ENCODE results near the gene KIDINS220. TPM values are rescaled to one million over a fixed set of nuclear protein-coding genes. Genes with fewer than 3 reads are reported as not detected.

Gene KIDINS220
- total RNA-seq, 2 experiments from 2014 or later: 22.3 to 22.8 TPM

DNA sequence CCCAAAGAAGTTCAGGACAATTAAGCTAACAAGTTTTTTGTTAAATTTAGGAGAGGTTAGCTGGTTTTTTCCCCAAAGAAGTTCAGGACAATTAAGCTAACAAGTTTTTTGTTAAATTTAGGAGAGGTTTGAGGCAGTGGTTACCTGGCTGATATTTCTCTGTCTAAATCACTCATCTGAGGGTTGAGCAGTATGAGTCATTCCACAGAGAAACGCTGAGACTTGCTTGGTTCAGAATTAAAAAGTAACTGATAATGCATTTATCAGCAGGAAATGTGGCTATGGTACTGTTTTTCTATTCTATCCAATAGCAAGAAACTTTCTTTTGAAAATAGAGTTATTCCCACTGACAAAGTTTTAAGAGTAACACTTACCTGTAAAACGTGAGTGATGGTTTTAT lies 22.8 kb upstream of the KIDINS220 start:
- Mint-ChIP-seq H3K4me1 (no peaks in the 10 kb centered on the region), H3K27ac (no peak overlapping the region), H3K27me3 (no peaks in the 10 kb centered on the region), H3K4me3 (no peak overlapping the region), H3K36me3 (no peaks in the 10 kb centered on the region), H3K9me3 (no peaks in the 10 kb centered on the region)
- DNase-seq: no peak

DNA sequence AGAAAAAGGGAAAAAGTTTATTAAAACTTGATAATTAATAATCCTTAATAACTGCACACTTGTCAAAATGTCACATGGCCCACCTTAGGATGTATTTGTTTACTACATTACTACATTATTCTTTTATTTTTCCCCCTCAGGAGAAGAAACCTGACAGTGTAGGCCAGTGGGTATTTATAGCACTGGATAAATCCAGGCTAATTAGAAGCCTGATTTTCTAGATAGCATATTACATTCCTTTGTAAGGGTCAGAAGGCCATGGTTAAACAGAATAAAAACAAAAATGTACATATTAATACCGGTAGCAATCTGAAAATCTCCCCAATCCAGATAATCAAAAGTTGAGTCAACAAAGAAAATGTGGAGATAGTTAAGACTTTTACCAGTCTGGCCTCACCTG lies 21.5 kb upstream of the KIDINS220 start:
- no peak overlapping the region for H3K27ac Mint-ChIP-seq
- H3K9me3 Mint-ChIP-seq: no peaks in the 10 kb centered on the region
- H3K36me3 Mint-ChIP-seq: no peaks in the 10 kb centered on the region
- no peaks in the 10 kb centered on the region for H3K4me1 Mint-ChIP-seq
- no peak overlapping the region for H3K4me3 Mint-ChIP-seq
- no peak for DNase-seq
- no peaks in the 10 kb centered on the region for H3K27me3 Mint-ChIP-seq

- no peaks in the 10 kb centered on the region for H3K36me3 Mint-ChIP-seq
- no peak overlapping the region for H3K27ac Mint-ChIP-seq
- H3K4me1 Mint-ChIP-seq: no peaks in the 10 kb centered on the region
- DNase-seq: no peak
- no peaks in the 10 kb centered on the region for H3K9me3 Mint-ChIP-seq
- no peak overlapping the region for H3K4me3 Mint-ChIP-seq
- no peaks in the 10 kb centered on the region for H3K27me3 Mint-ChIP-seq
Observed at GRCh38 chr2:8858264-8858663, 20.9 kb upstream of the KIDINS220 start.

- Mint-ChIP-seq H3K4me3 (no peak overlapping the region), H3K27ac (no peak overlapping the region), H3K27me3 (no peaks in the 10 kb centered on the region), H3K9me3 (no peaks in the 10 kb centered on the region), H3K36me3 (no peaks in the 10 kb centered on the region), H3K4me1 (no peaks in the 10 kb centered on the region)
- no peak for DNase-seq
Observed at GRCh38 chr2:8857709-8858108, 20.3 kb upstream of the KIDINS220 start.

GRCh38 chr2:8856176-8856575 lies 18.8 kb upstream of the KIDINS220 start:
- no peaks in the 10 kb centered on the region for H3K36me3 Mint-ChIP-seq
- no peak for DNase-seq
- H3K4me3 Mint-ChIP-seq: no peak overlapping the region
- no peak overlapping the region for H3K27ac Mint-ChIP-seq
- peaks cover 5% of the 10 kb centered on the region for H3K27me3 Mint-ChIP-seq
- no peaks in the 10 kb centered on the region for H3K9me3 Mint-ChIP-seq
- H3K4me1 Mint-ChIP-seq: no peaks in the 10 kb centered on the region

DNA sequence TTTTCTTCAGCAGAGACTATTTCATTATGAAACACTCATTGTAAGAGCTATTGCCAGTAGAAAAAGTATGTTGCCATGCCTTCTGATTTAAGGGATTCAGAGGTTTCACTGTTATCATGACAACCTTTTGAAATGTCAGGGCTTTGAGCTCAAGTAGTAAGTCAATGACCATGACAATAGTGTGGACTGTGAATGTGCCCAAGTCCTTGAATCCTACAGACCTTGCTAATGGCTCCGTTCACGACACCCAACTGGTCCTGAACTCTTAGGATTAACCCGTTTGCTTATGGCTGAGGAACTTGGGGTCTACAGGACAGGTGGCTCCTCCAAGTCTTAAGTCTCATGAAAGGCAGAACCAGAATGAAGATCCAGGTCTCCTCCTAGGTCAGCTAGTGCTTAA lies 17.6 kb upstream of the KIDINS220 start:
- no peak for DNase-seq
- no peaks in the 10 kb centered on the region for H3K9me3 Mint-ChIP-seq
- no peaks in the 10 kb centered on the region for H3K36me3 Mint-ChIP-seq
- no peak overlapping the region for H3K4me3 Mint-ChIP-seq
- H3K4me1 Mint-ChIP-seq: no peaks in the 10 kb centered on the region
- peaks cover 7% of the 10 kb centered on the region for H3K27me3 Mint-ChIP-seq
- H3K27ac Mint-ChIP-seq: no peak overlapping the region

DNA sequence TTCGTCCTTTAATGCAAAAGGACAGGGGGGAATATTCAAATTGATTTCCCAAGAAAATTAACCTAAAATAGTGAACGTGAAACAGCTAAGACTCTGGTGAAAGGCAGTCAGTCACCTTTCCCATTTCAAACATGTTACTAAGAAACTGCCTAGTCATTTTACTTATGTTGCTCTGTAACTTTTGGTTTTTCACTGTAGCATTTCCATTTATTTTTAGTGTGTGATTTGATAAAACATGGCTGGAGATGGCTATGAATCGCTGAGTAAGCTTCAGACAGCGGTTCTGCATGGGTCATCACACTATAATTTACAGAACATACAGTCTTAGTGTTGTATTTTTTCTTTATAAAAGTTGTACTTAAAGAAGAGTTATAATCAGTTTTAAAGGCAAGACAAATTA lies 16.0 kb upstream of the KIDINS220 start:
- Mint-ChIP-seq H3K4me1 (peaks cover 3% of the 10 kb centered on the region), H3K27ac (no peak overlapping the region), H3K9me3 (no peaks in the 10 kb centered on the region)

DNA sequence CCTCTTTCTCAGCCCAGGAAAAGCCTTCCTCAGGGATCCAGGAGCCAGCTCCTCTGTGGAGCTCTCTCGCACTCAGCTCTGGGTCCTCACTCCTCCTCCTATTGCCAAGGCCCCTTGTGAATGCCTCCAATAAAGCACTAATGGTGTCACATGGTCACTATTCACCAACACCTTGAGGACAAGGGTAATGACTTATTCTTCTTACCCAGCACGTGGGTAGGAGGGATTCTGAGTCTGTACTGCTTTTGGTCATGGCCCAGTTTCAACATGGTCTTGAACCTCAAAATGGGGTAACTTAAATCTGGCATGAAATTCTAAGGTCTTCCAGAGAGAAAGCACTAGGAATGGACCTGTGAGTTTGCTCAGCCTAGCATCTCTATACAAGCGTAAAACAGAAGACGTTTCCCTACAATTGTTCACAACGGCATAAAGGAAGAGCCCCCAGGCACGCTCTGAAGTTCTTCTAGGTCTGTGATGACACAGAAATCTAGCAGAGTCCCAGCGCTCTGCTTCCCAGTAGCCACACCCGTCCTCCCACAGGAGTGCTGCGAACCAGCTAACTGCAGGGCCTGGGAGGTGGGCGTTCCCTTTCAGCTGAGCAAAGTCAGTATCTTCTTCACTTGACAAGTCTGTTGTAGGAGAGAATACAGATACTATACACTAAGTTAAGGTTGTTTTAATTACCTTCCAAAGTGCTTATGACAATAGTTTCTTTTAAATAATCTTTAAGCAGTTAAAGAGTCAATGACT lies 14.6 kb upstream of the KIDINS220 start:
- peaks cover 12% of the 10 kb centered on the region for H3K27me3 Mint-ChIP-seq
- H3K27ac Mint-ChIP-seq: no peak overlapping the region
- no peaks in the 10 kb centered on the region for H3K9me3 Mint-ChIP-seq
- H3K4me3 Mint-ChIP-seq: no peak overlapping the region
- peaks cover 3% of the 10 kb centered on the region for H3K4me1 Mint-ChIP-seq
- no peak for DNase-seq
- no peaks in the 10 kb centered on the region for H3K36me3 Mint-ChIP-seq

More for the DNA sequence above, 16.0 kb upstream of the KIDINS220 start:
- Mint-ChIP-seq H3K27me3 (peaks cover 9% of the 10 kb centered on the region), H3K36me3 (no peaks in the 10 kb centered on the region), H3K4me3 (no peak overlapping the region)
- DNase-seq: no peak

- no peak for DNase-seq
- Mint-ChIP-seq H3K27ac (no peak overlapping the region), H3K4me1 (peaks cover 3% of the 10 kb centered on the region), H3K27me3 (peaks cover 22% of the 10 kb centered on the region), H3K4me3 (no peak overlapping the region), H3K36me3 (no peaks in the 10 kb centered on the region), H3K9me3 (no peaks in the 10 kb centered on the region)
Observed at GRCh38 chr2:8850845-8851487, 13.6 kb upstream of the KIDINS220 start.

GRCh38 chr2:8849327-8849726 lies 11.9 kb upstream of the KIDINS220 start:
- H3K36me3 Mint-ChIP-seq: no peaks in the 10 kb centered on the region
- H3K4me1 Mint-ChIP-seq: peaks cover 3% of the 10 kb centered on the region

GRCh38 chr2:8848328-8849100 lies 11.1 kb upstream of the KIDINS220 start:
- no peak overlapping the region for H3K4me3 Mint-ChIP-seq
- peaks cover 24% of the 10 kb centered on the region for H3K27me3 Mint-ChIP-seq
- no peaks in the 10 kb centered on the region for H3K36me3 Mint-ChIP-seq
- DNase-seq: no peak
- no peaks in the 10 kb centered on the region for H3K9me3 Mint-ChIP-seq
- no peak overlapping the region for H3K27ac Mint-ChIP-seq
- peaks cover 3% of the 10 kb centered on the region for H3K4me1 Mint-ChIP-seq

More at GRCh38 chr2:8849327-8849726, 11.9 kb upstream of the KIDINS220 start:
- DNase-seq: no peak
- Mint-ChIP-seq H3K9me3 (no peaks in the 10 kb centered on the region), H3K27me3 (peaks cover 24% of the 10 kb centered on the region), H3K27ac (no peak overlapping the region), H3K4me3 (no peak overlapping the region)

- DNase-seq: no peak
- H3K36me3 Mint-ChIP-seq: no peaks in the 10 kb centered on the region
- peaks cover 3% of the 10 kb centered on the region for H3K4me1 Mint-ChIP-seq
- H3K4me3 Mint-ChIP-seq: no peak overlapping the region
- H3K27me3 Mint-ChIP-seq: peaks cover 24% of the 10 kb centered on the region
- H3K9me3 Mint-ChIP-seq: no peaks in the 10 kb centered on the region
- no peak overlapping the region for H3K27ac Mint-ChIP-seq
Observed at GRCh38 chr2:8847400-8847799, 10.0 kb upstream of the KIDINS220 start.

- H3K36me3 Mint-ChIP-seq: peaks cover 2% of the 10 kb centered on the region
- H3K27ac Mint-ChIP-seq: no peak overlapping the region
- H3K9me3 Mint-ChIP-seq: no peaks in the 10 kb centered on the region
- no peak overlapping the region for H3K4me3 Mint-ChIP-seq
- no peaks in the 10 kb centered on the region for H3K4me1 Mint-ChIP-seq
- peaks cover 12% of the 10 kb centered on the region for H3K27me3 Mint-ChIP-seq
- no peak for DNase-seq
Observed at GRCh38 chr2:8841932-8842331, 4.5 kb upstream of the KIDINS220 start.

- Mint-ChIP-seq H3K9me3 (no peaks in the 10 kb centered on the region), H3K36me3 (peaks cover 2% of the 10 kb centered on the region), H3K27ac (no peak overlapping the region), H3K4me1 (peaks cover 10% of the 10 kb centered on the region), H3K4me3 (no peak overlapping the region), H3K27me3 (peaks cover 3% of the 10 kb centered on the region)
- DNase-seq: no peak
Observed at GRCh38 chr2:8840475-8841091, 3.2 kb upstream of the KIDINS220 start.

Data from activated naive CD8-positive, alpha-beta T cell treated with anti-CD3 and anti-CD28 coated beads for 36 hours (primary cell).